ENCODE measurements around the gene SORBS2. TPM values are rescaled to one million over a fixed set of nuclear protein-coding genes. Genes with fewer than 3 reads are reported as not detected.

SORBS2 gene
- total and polyA plus RNA-seq, 2 donors (not counting 1 experiment from before 2014, with no cell fraction given), result 0.25 to 0.89 TPM

DNA sequence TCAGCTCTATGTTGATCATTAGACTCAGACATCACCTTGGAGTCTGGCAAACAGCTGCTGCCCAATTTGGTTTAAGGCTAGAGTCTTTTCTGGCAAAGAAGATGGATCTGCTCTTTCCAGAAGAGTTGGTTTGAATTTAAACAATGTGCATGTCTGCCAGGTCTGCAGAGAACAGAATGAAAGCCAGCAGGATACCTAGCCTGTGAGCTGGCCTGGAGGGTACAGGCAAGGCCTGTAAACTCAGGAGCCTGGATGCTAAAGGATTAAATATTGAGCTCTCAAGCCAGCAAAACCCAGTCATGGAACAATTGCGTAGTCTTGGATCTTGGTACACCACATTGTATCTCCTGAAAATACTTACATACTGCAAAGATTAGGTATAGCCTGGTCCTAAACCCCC is 261.1 kb downstream of the SORBS2 start:
- Mint-ChIP-seq H3K27ac (no peak overlapping the region), H3K4me1 (no peaks in the 10 kb centered on the region), H3K4me3 (no peak overlapping the region), H3K27me3 (peaks cover 10% of the 10 kb centered on the region), H3K9me3 (ENCODE audit: insufficient read depth) (peaks cover under 1% of the 10 kb centered on the region)
- H3K4me2 ChIP-seq (replicated peaks; ENCODE audit: low read depth, low read length, poor library complexity, severe bottlenecking), result no peak overlapping the region
- H3K79me2 ChIP-seq (ENCODE audit: control insufficient read depth, insufficient read depth, low read length), result no peaks in the 10 kb centered on the region
- no peak overlapping the region for H3K27ac ChIP-seq (ENCODE audit: low read length in 2 of 2)
- no peaks in the 10 kb centered on the region for H4K20me1 ChIP-seq (ENCODE audit: control insufficient read depth, insufficient read depth, low read length, poor library complexity, severe bottlenecking)
- H3K36me3 ChIP-seq (replicated peaks in 1 of 2; ENCODE audit: control extremely low read depth in 1 of 2, control insufficient read depth in 1 of 2, extremely low read depth in 1 of 2, insufficient read depth in 2 of 2, low read length in 1 of 2), result no peaks in the 10 kb centered on the region
- peaks cover 0 to 4% (median 0%) of the 10 kb centered on the region in 4 experiments for H3K27me3 ChIP-seq (replicated peaks in 1 of 4; ENCODE audit: control extremely low read depth in 1 of 4, control insufficient read depth in 3 of 4, insufficient read depth in 4 of 4, low read length in 3 of 4)
- CTCF ChIA-PET, result no interaction called here
- intact Hi-C loops (cut with micrococcal nuclease), result no loop called here
- DNase-seq, result no peak
- no peaks in the 10 kb centered on the region for H3K9me3 ChIP-seq (ENCODE audit: control extremely low read depth in 1 of 3, control insufficient read depth in 2 of 3, insufficient read depth in 1 of 3, low read length in 2 of 3)
- H3K4me1 ChIP-seq (ENCODE audit: control insufficient read depth in 2 of 2, insufficient read depth in 2 of 2, low read length in 2 of 2), result no peaks in the 10 kb centered on the region
- H2AFZ ChIP-seq (ENCODE audit: insufficient read depth, low read depth, low read length, poor library complexity, severe bottlenecking), result no peak overlapping the region
- POLR2A ChIA-PET, result no interaction called here
- H3K9ac ChIP-seq (ENCODE audit: low read length), result no peak overlapping the region
- ATAC-seq (ENCODE audit: low read depth), result no peak
- TF ChIP-seq CTCF (IDR thresholded peaks at IDR 0.05) (no peak), EZH2 (IDR thresholded peaks at IDR 0.05; ENCODE audit: borderline replicate concordance, insufficient read depth, low read depth, low read length, poor library complexity, severe bottlenecking) (no peak)
- WGBS (ENCODE audit: insufficient coverage), result no CpG with 5 or more reads among the region's 1 CpG
- H3K4me3 ChIP-seq (ENCODE audit: control extremely low read depth in 1 of 5, extremely low read depth in 1 of 5, insufficient read depth in 1 of 5, low read depth in 2 of 5, low read length in 4 of 5), result no peak overlapping the region

DNA sequence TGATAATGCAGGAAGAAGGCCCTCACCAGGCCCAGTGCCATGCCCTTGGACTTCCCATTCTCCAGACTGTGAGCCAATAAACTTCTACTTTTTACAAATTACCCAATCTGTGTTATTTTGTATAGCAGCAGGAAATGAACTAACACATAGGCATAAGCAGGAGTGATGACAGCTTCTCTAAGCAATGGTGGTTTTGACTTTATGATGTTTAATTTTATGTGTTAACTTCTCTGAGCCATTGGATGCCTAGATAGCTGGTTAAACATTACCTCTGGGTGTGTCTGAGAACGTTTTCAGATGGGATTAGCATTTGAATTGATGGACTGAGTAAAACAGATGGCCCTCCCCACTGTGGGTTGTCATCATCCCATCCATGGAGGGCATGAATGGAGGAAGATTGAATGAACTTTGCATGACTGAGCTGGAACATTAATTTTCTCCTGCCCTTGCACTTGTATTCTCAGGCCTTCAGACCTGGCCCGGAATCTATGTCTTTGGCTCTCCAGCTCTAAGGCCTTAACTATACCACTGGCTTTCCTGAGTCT is 262.8 kb downstream of the SORBS2 start:
- no peak for ATAC-seq (ENCODE audit: low read depth)
- POLR2A ChIA-PET, result no interaction called here
- no peak overlapping the region for H3K4me3 Mint-ChIP-seq
- 70% methylated on average over 2 of the region's 2 CpGs for WGBS (ENCODE audit: insufficient coverage)
- no peaks in the 10 kb centered on the region for H4K20me1 ChIP-seq (ENCODE audit: control insufficient read depth, insufficient read depth, low read length, poor library complexity, severe bottlenecking)
- intact Hi-C loops (cut with micrococcal nuclease), result no loop called here
- H3K27ac ChIP-seq (ENCODE audit: low read length in 2 of 2), result no peak overlapping the region
- H3K4me3 ChIP-seq (ENCODE audit: control extremely low read depth in 1 of 5, extremely low read depth in 1 of 5, insufficient read depth in 1 of 5, low read depth in 2 of 5, low read length in 4 of 5), result no peak overlapping the region
- CTCF ChIA-PET, result interaction anchor here (0.8 kb wide), 2 partner anchors 30 to 48 kb away, joined by 3 read pairs; no protein-coding TSS in a partner anchor
- no peak overlapping the region for H3K4me2 ChIP-seq (replicated peaks; ENCODE audit: low read depth, low read length, poor library complexity, severe bottlenecking)
- H3K79me2 ChIP-seq (ENCODE audit: control insufficient read depth, insufficient read depth, low read length), result no peaks in the 10 kb centered on the region
- no peak overlapping the region for H3K9ac ChIP-seq (ENCODE audit: low read length)
- H2AFZ ChIP-seq (ENCODE audit: insufficient read depth, low read depth, low read length, poor library complexity, severe bottlenecking), result no peak overlapping the region
- no peaks in the 10 kb centered on the region for H3K36me3 ChIP-seq (replicated peaks in 1 of 2; ENCODE audit: control extremely low read depth in 1 of 2, control insufficient read depth in 1 of 2, extremely low read depth in 1 of 2, insufficient read depth in 2 of 2, low read length in 1 of 2)
- no peak for DNase-seq
- TF ChIP-seq CTCF (IDR thresholded peaks at IDR 0.05) (no peak), EZH2 (IDR thresholded peaks at IDR 0.05; ENCODE audit: borderline replicate concordance, insufficient read depth, low read depth, low read length, poor library complexity, severe bottlenecking) (no peak)
- no peak overlapping the region for H3K27ac Mint-ChIP-seq
- peaks cover 3% of the 10 kb centered on the region for H3K27me3 Mint-ChIP-seq
- H3K4me1 Mint-ChIP-seq, result no peaks in the 10 kb centered on the region
- no peaks in the 10 kb centered on the region for H3K4me1 ChIP-seq (ENCODE audit: control insufficient read depth in 2 of 2, insufficient read depth in 2 of 2, low read length in 2 of 2)
- peaks cover 0 to 4% (median 0%) of the 10 kb centered on the region in 4 experiments for H3K27me3 ChIP-seq (replicated peaks in 1 of 4; ENCODE audit: control extremely low read depth in 1 of 4, control insufficient read depth in 3 of 4, insufficient read depth in 4 of 4, low read length in 3 of 4)
- no peaks in the 10 kb centered on the region for H3K9me3 ChIP-seq (ENCODE audit: control extremely low read depth in 1 of 3, control insufficient read depth in 2 of 3, insufficient read depth in 1 of 3, low read length in 2 of 3)
- no peaks in the 10 kb centered on the region for H3K9me3 Mint-ChIP-seq (ENCODE audit: insufficient read depth)
